ENCODE data around the gene PRIMA1.

The PRIMA1 gene

DNA sequence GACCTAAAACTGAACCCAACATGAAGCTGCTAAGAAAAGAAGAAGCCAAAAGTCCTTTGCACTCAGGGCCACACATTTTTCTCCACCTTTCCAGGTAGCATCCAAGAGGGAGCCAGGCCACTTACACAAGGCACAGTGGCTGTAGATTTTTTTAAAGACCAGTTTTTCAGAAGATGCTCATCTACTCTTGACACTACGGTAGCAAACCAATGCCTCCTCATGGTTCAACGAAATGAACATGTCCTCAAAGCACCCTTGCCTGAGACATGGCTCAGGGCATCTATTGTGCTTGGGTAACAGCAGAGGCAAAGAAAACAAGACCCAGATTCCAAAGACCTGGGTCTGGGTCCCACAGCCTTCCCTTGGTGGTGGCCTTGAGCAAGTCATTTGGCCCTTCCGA lies 22.3 kb downstream of the PRIMA1 start:
- Histone ChIP-seq H3K4me3 (no peak overlapping the region), H3K27ac (no peak overlapping the region)

DNA sequence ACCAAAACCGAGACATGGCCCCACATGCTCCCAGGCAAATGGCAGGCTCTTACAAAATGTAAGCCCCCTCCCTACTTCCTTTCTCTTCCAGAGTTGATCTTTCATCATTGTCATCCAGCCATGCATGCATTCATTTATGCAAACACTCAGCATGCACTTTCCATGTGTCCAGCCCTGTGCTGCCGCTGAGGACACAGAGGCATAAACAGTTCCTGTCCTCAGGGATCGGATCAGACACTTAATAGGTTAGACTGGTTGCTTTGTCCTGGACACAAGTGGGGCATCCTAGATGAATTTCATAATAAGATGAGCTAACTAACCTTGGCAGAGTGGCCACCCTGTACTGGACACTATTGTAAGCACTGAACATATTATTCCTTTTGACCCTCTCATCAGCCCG lies 23.1 kb downstream of the PRIMA1 start:
- Histone ChIP-seq H3K4me3 (no peak overlapping the region), H3K27ac (no peak overlapping the region)

DNA sequence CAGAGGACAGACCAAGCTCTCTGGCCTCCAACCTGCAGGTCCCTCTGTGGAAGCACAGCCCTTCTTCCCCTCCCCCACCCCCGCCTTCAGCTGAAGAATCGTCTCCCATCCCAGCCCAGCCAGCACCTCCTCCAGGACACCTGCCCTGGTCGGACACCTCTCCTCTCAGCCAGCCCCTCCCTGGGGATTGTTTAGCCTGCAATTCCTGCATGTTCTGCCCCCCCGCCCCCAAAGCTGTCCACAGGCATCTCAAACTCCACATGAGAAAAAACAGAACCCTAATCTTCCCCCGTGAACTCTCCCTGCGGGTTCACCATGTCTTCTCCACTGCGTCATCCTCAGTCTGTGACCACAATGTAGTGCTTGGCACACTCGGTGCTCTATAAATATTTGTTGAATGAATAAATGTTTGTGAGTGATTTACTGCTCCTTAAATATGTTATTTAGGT lies 24.1 kb downstream of the PRIMA1 start:
- H3K27ac ChIP-seq: no peak overlapping the region

GRCh38 chr14:93759719-93760307 lies 28.5 kb downstream of the PRIMA1 start:
- no peak overlapping the region for H3K4me3 ChIP-seq

More for the DNA sequence above, 24.1 kb downstream of the PRIMA1 start:
- no peak overlapping the region for H3K4me3 ChIP-seq

DNA sequence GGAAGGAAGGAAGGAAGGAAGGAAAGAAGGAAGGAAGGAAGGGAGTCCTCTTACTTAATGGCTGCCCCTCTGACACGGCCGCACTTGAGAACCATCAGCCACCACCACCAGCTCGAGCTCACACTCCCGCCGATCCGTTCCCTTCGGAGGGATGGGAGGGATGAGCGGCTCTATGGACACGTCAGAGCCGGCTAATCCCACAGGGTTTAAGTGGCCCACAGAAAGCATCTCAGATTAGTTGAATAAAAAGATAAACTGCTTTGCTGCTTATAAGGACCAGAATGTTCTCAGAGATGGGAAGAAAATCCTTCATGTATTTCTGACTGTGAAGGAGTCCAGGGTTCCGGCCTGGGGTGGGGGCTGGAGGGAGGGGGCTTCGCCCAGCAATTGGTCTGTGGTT lies 31.1 kb downstream of the PRIMA1 start:
- Histone ChIP-seq H3K4me3 (no peak overlapping the region), H3K27ac (no peak overlapping the region)

More at GRCh38 chr14:93759719-93760307, 28.5 kb downstream of the PRIMA1 start:
- no peak overlapping the region for H3K27ac ChIP-seq

DNA sequence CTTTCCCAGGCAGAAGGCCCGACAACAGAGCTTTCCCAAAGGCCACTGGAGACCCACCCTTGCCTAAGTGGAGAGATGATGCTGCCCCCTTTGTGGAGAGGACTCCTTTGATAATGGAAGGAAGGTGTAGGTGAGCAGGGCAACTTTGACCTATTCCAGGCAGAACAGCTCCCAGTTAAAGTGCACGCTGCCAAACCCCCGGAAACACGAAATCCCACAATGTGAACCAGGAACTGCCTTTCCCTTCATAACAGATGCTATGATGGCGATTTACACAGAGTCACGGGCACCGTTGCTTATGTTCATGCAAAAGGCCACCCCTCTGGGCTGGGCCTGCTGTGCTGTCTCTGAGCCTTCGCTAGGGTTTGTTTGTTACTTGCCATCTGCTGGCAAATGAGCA lies 34.6 kb downstream of the PRIMA1 start:
- Histone ChIP-seq H3K27ac (no peak overlapping the region), H3K4me3 (no peak overlapping the region)

GRCh38 chr14:93752980-93753561 lies 35.2 kb downstream of the PRIMA1 start:
- Histone ChIP-seq H3K27ac (no peak overlapping the region), H3K4me3 (no peak overlapping the region)

GRCh38 chr14:93751946-93752655 lies 36.2 kb downstream of the PRIMA1 start:
- Histone ChIP-seq H3K4me3 (no peak overlapping the region), H3K27ac (no peak overlapping the region)

GRCh38 chr14:93749076-93749420 lies 39.2 kb downstream of the PRIMA1 start:
- no peak overlapping the region for H3K27ac ChIP-seq
- H3K4me3 ChIP-seq: no peak overlapping the region

DNA sequence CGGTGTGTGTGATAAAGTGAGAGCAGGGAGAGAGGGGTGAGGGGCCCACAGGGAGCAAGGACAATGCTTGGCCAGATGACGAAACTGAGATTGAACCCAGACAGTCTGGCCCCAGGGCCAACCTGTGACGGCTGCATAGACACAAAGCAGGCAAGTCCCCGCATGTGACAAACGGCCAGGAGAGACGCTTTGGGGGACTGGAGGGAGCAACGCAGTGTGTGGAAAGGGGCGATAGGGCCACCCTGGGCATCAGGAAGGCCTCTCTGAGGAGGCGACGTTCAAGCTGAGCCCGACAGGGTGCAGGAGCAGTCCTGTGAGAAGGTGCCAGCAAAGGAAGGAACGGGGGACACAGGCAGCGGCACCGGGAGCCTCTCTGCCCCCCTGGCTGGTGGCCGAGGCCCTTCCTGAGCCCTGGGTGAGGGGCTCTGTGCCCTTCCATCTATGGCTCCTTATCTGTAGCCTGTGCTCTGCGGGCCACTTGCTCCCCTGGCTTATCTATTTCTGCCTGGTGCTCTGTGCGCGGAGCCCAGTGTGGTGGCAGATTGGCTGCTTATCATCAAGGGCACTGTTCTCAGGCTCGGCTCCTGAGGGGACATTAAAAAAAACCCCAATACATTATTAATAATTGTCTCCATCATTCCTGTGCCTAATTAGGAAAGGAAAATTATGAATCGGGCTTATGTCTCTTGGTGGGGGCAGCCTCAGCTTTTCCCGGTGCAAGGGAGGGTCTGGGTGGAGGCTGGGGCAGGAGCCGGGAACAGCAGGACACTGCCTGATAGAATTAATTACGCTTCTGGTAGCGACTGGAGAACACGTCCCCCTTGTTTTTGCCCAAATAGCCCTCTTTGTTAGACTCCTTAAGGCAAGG lies 39.8 kb downstream of the PRIMA1 start:
- no peak overlapping the region for H3K27ac ChIP-seq
- H3K4me3 ChIP-seq: no peak overlapping the region

GRCh38 chr14:93747560-93747959 lies 40.7 kb downstream of the PRIMA1 start:
- no peak overlapping the region for H3K4me3 ChIP-seq
- H3K27ac ChIP-seq: no peak overlapping the region

- no peak overlapping the region for H3K4me3 ChIP-seq
- H3K27ac ChIP-seq: no peak overlapping the region
Observed at GRCh38 chr14:93747102-93747501, 41.2 kb downstream of the PRIMA1 start.

DNA sequence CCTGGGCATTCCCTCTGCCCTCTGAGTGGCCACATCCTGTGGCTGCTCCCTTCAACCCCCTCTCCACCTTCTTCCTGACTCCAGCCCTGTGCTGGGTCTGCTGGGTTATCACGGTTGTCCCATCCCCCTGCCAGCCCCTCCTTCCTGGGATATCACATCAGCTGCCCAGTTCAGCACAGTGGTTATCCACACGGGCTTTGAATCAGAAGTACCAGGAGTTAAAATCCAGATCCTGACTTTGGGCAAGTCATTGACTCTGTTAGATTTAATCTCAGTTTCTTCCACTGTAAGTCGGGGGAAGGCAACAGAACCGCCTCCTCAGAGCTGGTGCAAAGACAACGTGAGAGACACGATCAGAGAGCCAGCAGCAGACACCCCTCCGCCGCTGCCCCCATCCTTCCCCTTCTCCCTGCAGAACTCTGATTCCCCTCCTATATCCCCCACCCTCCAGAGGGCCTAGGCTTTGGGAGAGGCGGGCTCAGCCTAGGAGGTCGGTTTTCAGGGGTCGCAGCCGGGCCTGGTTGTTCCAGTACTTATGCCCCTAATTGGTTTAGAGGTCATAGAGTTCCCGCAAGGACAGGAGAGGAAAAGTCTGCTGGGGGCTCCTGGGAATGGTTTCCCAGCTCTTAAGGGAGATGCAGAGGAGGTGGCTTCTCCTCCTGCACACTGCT lies 42.5 kb downstream of the PRIMA1 start:
- Histone ChIP-seq H3K4me3 (no peak overlapping the region), H3K27ac (no peak overlapping the region)

DNA sequence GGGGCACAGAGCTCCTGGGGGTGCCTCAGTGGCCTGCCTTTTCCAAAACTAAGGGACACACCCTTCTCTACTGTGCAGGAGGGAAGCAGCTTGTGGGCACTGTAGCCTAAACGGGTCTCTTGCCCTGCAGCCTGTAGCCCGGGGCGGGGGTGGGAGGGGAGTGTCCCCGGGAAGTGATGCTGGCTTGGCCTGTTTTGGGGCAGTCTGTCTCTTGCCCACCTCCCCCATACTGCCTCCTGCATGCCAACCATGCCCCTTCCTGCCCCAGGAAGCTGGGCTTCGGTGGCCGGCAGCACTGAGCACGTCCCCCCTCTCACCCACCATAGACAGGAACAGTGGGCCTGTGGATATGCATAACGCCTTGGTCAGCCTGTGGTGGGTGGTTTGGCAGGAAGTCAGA lies 43.4 kb downstream of the PRIMA1 start:
- H3K27ac ChIP-seq: no peak overlapping the region

DNA sequence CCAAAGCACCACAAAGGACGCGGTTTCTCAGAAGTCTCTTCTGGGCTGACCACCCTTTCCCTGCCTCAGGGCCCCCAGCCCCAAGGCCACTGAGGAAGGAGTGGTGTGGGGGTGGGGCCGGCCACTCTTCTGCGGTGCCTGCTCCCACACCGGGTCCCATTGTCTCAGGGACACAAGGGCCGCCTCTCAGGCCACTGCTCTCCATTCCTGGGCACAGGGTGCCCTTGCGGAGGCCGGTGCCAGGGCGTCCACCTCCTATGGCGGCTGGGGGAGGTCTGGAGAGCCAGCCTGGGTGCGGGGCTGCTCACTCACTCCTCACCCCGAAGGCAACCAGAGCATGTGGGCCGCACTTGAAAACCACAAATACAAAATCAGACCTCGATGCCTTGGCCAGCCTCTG lies 44.1 kb downstream of the PRIMA1 start:
- no peak overlapping the region for H3K4me3 ChIP-seq
- no peak overlapping the region for H3K27ac ChIP-seq

More for the DNA sequence above, 43.4 kb downstream of the PRIMA1 start:
- H3K4me3 ChIP-seq: no peak overlapping the region

GRCh38 chr14:93743270-93744060 lies 44.8 kb downstream of the PRIMA1 start:
- no peak overlapping the region for H3K27ac ChIP-seq
- no peak overlapping the region for H3K4me3 ChIP-seq

GRCh38 chr14:93742761-93743160 lies 45.5 kb downstream of the PRIMA1 start:
- no peak overlapping the region for H3K4me3 ChIP-seq
- no peak overlapping the region for H3K27ac ChIP-seq

GRCh38 chr14:93741556-93742230 lies 46.6 kb downstream of the PRIMA1 start:
- Histone ChIP-seq H3K27ac (no peak overlapping the region), H3K4me3 (no peak overlapping the region)

DNA sequence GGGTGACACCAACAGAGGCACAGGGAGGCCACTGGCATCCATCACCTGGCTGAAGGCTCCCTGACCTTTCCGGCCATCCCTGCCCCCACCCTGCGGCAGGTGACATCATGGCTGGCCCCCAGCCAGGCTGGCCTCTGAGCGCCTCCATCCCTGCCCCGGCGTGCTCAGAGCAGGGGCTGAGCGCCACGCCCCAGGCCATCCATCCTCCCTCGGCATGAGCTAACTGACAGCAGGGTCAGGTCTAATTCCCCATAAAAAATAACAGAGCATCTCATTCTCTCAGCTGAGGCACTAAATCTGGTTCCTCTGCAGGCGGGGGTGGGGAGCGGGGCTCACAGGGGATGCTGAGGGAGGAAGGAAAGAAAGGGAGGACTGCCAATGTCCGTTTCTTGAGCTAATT lies 50.7 kb downstream of the PRIMA1 start:
- Histone ChIP-seq H3K4me3 (no peak overlapping the region), H3K27ac (no peak overlapping the region)
